Muscle of back (tissue), 11 donors: Measurements from ENCODE around the gene MACROD1. TPM values are rescaled to one million over a fixed set of nuclear protein-coding genes. Genes with fewer than 3 reads are reported as not detected.
"Not testable (repeated sequence)": the region's sequence is repeated elsewhere in the genome, so short reads cannot be mapped to it uniquely, and the experiment has no call there.

Experiments
- DNase-seq, 3 donors: peaks; one replicate each; pipeline versions ENCODE4 v3.0.0 to v3.0.0-alpha.2; 2013
- polyA plus RNA-seq, 10 donors: library from polyadenylated mRNA; unstranded; fragments of 120-200 nt; gene quantifications; one replicate each; pipeline ENCODE4 v1.2.1, GENCODE V29; 2013; ENCODE audit not compliant: insufficient read length in 10 of 10

The MACROD1 gene
- polyA plus RNA-seq, 10 donors, result 47.7 to 71.6 (median 53.2) TPM

GRCh38 chr11:64000740-64001483, 165.0 kb downstream of the MACROD1 start:
- DNase-seq, result no peak

- DNase-seq, result peak; percentile 78 to 92 (median 81)
These were observed 165.7 kb downstream of the MACROD1 start for GRCh38 chr11:64000026-64000739.

- DNase-seq, result peak in 1 of 3 donors; percentile 71
These were observed 166.4 kb downstream of the MACROD1 start for GRCh38 chr11:63999349-64000025.

DNA sequence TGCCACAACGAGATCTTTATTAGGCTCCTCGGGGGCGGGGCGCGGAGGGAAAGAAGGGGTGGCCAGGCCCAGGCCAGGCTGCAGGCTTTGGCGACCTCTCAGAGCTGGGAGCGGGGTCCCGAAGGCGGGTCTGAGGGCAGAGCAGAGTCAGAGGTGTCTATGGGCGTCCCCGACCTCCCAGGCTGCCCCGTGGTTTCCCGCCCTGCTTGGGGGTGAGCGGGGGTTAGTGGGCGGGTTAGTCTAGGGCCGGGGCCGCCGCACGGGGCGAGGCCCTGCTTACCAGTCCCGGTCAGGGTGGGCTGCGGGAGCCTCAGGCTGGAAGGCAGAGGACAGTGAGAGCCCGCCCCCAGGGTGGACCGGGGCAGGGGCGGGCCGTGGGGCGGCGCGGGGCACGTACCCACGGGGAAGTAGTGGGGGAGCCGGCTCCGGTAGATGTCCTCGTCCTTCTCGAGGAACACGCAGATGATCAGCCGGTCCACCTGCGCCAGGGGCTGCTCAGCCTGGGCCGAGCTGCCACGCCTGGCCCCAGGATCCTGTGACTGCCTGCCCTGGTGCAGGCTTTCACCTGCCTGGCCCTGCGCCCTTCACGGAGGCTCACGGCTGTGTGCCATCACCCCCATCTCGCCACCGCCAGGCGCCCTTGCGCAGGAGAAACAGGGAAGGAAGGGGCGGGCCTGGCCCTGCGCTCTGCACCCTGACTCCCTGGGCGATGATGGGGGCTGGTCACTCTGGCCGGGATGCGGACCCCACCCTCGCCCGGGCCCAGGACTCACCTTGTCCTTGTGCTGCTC, 167.2 kb downstream of the MACROD1 start:
- no peak for DNase-seq

DNA sequence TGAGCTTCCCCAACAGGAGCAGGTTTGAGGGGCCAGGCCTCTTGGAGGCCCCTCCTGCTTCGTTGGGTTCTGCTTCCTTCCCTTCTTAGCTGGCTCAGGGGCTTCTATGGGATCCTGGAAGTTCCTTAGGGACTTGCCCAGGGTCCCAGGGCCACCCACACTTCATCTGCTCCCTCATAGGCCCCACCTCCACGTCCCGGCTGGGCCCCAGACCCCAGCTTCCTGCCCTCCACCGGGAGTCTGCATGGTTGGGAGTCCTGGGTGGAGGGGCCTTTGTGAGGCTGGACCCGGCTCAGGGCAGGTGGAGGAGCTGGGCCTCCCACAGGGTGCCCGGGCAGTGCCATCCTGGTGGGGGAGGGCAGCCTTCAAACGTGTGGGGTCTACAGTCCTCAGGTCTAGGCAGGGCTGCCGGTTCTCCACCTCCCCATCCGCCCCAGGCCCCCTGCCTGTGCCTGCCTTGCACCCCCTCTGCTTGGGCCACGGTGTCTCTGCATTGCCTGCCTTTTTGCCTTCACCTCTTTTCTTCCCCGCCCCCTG, 168.0 kb downstream of the MACROD1 start:
- DNase-seq, result no peak

- no peak for DNase-seq
These were observed 168.7 kb downstream of the MACROD1 start for GRCh38 chr11:63997104-63997700.

DNA sequence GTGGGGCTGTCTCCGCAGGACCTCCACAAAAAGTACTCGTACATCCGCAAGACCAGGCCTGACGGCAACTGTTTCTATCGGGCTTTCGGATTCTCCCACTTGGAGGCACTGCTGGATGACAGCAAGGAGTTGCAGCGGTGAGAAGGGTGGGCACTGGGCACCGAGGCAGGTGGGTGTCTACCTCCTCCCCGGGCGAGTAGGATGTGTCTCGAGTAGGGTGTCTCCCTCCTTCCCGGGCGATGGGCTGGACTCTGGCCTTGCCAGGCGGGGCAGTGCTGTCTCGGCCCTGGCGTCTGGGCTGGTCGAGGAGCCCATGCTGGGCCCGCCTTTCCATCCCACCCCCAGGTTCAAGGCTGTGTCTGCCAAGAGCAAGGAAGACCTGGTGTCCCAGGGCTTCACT, 169.4 kb downstream of the MACROD1 start:
- no peak for DNase-seq

GRCh38 chr11:63993993-63994392, 171.9 kb downstream of the MACROD1 start:
- no peak for DNase-seq

- DNase-seq, result no peak
These were observed 172.8 kb downstream of the MACROD1 start for GRCh38 chr11:63993100-63993499.

DNA sequence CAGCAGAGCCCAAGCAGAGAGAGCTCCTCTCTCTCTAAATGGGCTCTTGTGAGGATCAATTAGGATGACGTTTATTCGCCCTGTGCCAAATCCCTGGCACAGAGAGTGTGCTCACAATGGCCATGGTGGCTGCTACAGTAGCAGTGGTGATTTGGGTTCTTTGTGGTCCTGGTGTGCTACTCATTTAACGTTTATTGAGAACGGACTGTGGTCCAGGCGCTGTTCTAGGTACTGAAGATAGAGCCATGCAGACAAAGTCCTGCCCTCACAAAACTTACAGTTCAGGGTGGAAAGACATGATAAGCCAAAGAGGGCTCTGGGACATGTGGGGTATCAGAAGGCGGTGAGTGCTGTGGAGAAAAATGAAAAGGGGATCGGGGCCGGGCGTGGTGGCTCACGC, 174.4 kb downstream of the MACROD1 start:
- DNase-seq, result no peak

DNA sequence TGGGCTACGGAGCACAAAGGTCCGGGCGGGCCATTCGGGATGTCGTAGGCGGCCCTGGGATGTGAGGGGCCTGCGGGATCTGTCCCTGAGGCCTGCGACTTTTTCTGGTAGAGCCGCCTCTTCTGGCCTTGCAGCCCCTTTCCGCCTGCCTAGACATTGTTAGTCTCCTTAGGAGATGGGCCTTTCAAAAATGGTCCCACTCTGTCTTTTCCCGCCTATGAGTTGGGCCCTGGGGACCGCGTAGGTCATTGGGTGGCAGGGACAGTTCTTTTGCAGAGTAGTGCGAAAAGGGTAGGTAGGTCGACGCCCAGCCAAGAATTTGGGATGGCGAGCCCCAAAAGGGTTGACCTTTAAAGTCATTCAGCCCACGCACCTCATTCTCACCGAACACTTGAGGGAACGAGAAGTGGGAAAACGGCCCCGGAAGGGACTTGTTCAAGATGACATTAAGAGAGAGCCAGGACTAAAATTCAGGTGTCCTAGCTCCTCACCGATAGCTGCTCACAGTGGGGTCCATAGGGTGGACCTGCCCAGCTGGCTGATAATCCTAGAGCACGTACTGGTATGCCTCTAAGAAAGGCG, 178.9 kb downstream of the MACROD1 start:
- no peak for DNase-seq

DNA sequence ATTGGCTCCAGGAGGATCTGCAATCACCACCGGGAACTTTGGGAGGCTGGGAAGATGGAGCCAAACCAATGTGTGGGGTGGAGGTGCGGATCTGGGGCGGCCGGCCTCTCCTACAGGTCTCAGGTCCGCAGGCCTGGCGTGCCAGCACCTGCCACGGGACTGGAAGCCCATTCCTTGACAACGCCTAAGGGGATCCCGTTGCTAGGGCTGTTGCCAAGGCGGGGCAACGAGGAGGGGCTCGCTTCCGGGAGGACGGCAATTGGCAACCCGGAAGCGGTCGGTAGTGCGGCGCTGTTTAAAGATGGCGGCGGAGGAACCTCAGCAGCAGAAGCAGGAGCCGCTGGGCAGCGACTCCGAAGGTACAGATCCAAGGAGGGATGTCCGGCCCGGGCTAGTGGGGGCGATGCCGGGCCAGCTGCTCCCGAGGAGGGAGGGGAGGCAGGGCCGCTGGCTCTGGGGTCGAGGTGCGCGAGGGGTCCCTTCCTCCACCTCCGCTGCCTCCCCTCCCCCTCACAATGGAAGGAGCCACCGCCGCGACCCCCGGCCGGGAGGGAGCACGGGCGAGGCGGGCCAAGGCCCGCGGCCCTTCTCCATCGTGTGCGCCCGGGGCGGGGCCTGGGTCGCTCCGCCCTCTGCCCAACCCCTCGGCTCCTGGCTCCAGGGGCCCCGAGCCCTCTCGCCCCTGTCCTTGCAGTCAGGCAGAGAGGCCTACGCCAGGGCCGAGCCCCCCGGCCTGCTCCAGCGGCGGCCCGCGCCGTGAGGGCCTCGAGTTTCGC, 179.6 kb downstream of the MACROD1 start, which contains the start of gene OTUB1:
TSS of gene OTUB1 (plus strand) at position 283 of the 776 bp plus-strand sequence. CDS start at position 302, 19 bp downstream.
- DNase-seq, result peak; percentile 85 to 96 (median 92)

DNA sequence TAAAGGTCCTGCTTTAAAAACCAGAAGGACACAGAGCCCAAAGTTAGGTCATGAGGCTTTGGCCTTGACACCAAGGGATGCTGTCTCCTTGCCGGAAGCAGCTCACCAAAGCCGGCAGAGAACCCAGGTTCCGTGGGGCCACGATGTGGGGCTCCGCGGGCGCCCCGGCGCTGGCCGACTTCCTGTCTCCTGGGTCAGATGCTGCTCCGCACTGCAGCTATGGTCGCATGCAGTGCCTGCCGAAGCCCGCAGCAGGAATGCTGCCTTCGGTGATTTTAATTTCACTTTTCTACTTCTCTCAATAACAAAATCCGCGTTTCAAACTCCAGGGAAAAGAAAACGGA, 180.1 kb downstream of the MACROD1 start:
- no peak for DNase-seq

DNA sequence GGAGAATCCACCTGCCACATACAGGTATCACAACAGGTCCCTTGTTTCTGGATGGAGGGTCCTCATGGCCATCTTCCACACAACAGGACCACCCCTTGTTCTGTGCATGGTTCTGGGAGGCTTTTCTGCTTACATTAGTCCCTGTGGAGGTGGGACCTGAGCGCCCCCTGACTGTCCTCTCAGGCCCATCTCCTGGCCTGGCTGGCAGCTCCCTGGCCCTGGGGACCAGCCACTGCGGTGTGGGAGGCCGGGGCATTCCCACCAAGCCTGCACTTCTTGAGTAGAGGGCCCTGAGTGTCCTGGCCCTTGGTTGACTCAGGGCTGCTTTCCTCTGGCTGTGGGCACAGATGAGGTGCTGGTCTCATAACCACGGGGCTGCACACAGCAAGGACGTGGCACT, 186.5 kb downstream of the MACROD1 start:
- no peak for DNase-seq

DNA sequence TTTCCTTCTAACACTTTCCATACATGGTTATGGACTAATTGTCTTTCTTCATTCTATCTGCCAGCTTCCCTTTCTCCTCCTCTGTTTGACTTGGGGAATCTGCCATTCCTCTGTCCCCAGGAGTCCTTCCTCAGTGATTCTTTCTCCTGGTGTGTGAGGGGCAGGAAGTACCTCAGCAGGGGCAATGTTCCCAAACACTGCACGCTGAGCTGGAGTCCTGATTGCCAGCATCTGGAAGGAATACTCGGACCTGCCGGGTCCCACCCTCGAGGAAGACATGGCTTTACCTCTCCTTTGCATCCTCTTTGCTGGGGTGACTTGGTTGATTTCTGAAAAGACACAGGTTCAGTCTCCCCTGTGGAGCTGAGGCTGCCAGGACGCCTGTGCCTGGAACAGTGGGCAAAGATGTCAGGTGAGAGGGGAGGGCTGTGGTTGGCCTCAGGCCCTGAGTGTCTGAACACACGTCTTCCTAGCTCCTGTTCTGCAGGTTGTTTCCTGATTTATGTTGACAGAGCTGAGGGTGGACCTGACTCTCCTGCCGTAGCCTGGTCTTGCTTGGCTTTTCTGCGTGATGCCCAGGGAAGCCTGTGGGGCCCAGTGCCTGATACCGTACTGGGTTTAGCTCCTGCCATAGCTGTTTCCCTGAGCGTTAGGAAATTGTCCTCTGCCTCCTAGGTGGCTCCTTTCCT, 187.2 kb downstream of the MACROD1 start:
- no peak for DNase-seq

- peak; percentile 99 to 100 (median 100) for DNase-seq
These were observed 191.4 kb downstream of the MACROD1 start, which contains the start of gene COX8A for GRCh38 chr11:63974259-63975143. Gene COX8A, plus strand, starts transcription at chr11:63974620. Its CDS starts 61 bp downstream, at chr11:63974681.

- not testable (repeated sequence) for DNase-seq
These were observed 192.0 kb downstream of the MACROD1 start for GRCh38 chr11:63973912-63974258.

GRCh38 chr11:63970902-63971301, 195.0 kb downstream of the MACROD1 start:
- no peak for DNase-seq
